ENCODE results near the gene MARCHF9. TPM values are rescaled to one million over a fixed set of nuclear protein-coding genes. Genes with fewer than 3 reads are reported as not detected.

Gene MARCHF9
- total RNA-seq, 1 experiment from 2014 or later, result 42.4 TPM

GRCh38 chr12:57734591-57734990 is 20.3 kb upstream of the MARCHF9 start:
- H3K27ac Mint-ChIP-seq (ENCODE audit: unreplicated experiment), result no peak overlapping the region
- H3K36me3 Mint-ChIP-seq (ENCODE audit: insufficient read depth, unreplicated experiment), result no peaks in the 10 kb centered on the region
- peaks cover 27% of the 10 kb centered on the region for H3K4me1 Mint-ChIP-seq (ENCODE audit: low read depth, unreplicated experiment)
- BruUV-seq (replicated peaks), result no TSS peak
- H3K9me3 Mint-ChIP-seq (ENCODE audit: low read depth, unreplicated experiment), result no peaks in the 10 kb centered on the region
- no peak overlapping the region for H3K4me3 Mint-ChIP-seq (ENCODE audit: low read depth, unreplicated experiment)
- CTCF ChIA-PET, result interaction anchor here (2.0 to 3.4 kb wide), 3 partner anchors 8 to 152 kb away, joined by 8 to 18 read pairs (median 17); partner anchors contain the start of gene TSPAN31
- intact Hi-C loops (cut with micrococcal nuclease; ENCODE audit: unreplicated experiment), result no loop called here
- no peak for TF ChIP-seq CTCF (IDR thresholded peaks at IDR 0.05; ENCODE audit: unreplicated experiment)
- no peak for DNase-seq
- peaks cover 92% of the 10 kb centered on the region for H3K27me3 Mint-ChIP-seq (ENCODE audit: unreplicated experiment)

GRCh38 chr12:57735198-57735855 is 19.6 kb upstream of the MARCHF9 start:
- Mint-ChIP-seq H3K36me3 (ENCODE audit: insufficient read depth, unreplicated experiment) (no peaks in the 10 kb centered on the region), H3K4me3 (ENCODE audit: low read depth, unreplicated experiment) (peak overlapping the region; percentile 57), H3K4me1 (ENCODE audit: low read depth, unreplicated experiment) (peaks cover 28% of the 10 kb centered on the region), H3K9me3 (ENCODE audit: low read depth, unreplicated experiment) (no peaks in the 10 kb centered on the region), H3K27ac (ENCODE audit: unreplicated experiment) (no peak overlapping the region), H3K27me3 (ENCODE audit: unreplicated experiment) (peaks cover 92% of the 10 kb centered on the region)
- no peak for DNase-seq
- BruUV-seq (replicated peaks), result no TSS peak
- CTCF ChIA-PET, result interaction anchor here (0.7 to 3.4 kb wide), 5 partner anchors 9 to 152 kb away, joined by 3 to 18 read pairs (median 8); partner anchors contain the start of gene TSPAN31
- intact Hi-C loops (cut with micrococcal nuclease; ENCODE audit: unreplicated experiment), result no loop called here
- no peak for TF ChIP-seq CTCF (IDR thresholded peaks at IDR 0.05; ENCODE audit: unreplicated experiment)

- intact Hi-C loops (cut with micrococcal nuclease; ENCODE audit: unreplicated experiment), result loop anchor here (2.0 kb wide), 1 partner anchor 153 kb away; no protein-coding TSS in a partner anchor
- CTCF ChIA-PET, result interaction anchor here (0.7 to 3.4 kb wide), 6 partner anchors 9 to 153 kb away, joined by 3 to 18 read pairs (median 6); partner anchors contain the start of gene TSPAN31
These were observed 18.8 kb upstream of the MARCHF9 start for GRCh38 chr12:57735952-57736740.

More at GRCh38 chr12:57735952-57736740, 18.8 kb upstream of the MARCHF9 start:
- Mint-ChIP-seq H3K4me1 (ENCODE audit: low read depth, unreplicated experiment) (peaks cover 28% of the 10 kb centered on the region), H3K27ac (ENCODE audit: unreplicated experiment) (peak overlapping the region; percentile 2), H3K9me3 (ENCODE audit: low read depth, unreplicated experiment) (no peaks in the 10 kb centered on the region), H3K4me3 (ENCODE audit: low read depth, unreplicated experiment) (peak overlapping the region; percentile 57), H3K36me3 (ENCODE audit: insufficient read depth, unreplicated experiment) (no peaks in the 10 kb centered on the region), H3K27me3 (ENCODE audit: unreplicated experiment) (peaks cover 92% of the 10 kb centered on the region)
- peak; percentile 48 for DNase-seq
- TF ChIP-seq CTCF (IDR thresholded peaks at IDR 0.05; ENCODE audit: unreplicated experiment), result no peak
- BruUV-seq (replicated peaks), result no TSS peak

Measured in Calu3 (cell line).